HFF-Myc (cell line): ENCODE results near the gene NLRC5.

Experiments
- DNase-seq: peaks from one replicate; pipeline ENCODE4 v3.0.0-alpha.2; 2011; ENCODE audit warnings: low read depth; ENCODE audit errors: extremely low read depth
- H3K4me3 ChIP-seq: replicated peaks from 2 replicates; pipeline ENCODE4 v1.5.1; 2011; ENCODE audit warnings: low read depth, mild to moderate bottlenecking, control low read depth, low read length
- TF ChIP-seq, protein P1 (sequence below): IDR thresholded peaks from 2 replicates; pipeline ENCODE4 v1.5.1; 2012; ENCODE audit warnings: mild to moderate bottlenecking, low read depth, low read length, control low read depth; ENCODE audit errors: missing control alignments

Gene NLRC5

DNA sequence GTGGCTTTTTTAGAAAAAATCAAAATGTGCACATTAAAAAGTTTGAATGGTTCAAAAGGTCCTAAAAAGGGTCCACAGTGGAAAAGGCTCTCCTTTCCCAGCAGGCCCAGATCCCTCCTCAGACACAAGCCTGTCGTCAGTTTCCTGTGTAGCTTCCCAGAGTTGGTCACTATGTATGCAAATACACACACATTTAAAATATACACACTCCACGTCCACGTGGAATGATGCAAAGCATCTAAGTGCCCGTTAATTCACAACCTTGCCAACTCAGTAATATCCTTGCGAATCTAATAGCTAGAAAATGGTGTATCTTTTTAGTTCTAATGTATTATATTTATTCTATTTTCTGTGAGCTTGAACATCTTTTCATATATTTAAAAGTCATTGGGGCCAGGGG is 17.7 kb downstream of the NLRC5 start:
- no peak for DNase-seq
- TF ChIP-seq, protein P1, sequence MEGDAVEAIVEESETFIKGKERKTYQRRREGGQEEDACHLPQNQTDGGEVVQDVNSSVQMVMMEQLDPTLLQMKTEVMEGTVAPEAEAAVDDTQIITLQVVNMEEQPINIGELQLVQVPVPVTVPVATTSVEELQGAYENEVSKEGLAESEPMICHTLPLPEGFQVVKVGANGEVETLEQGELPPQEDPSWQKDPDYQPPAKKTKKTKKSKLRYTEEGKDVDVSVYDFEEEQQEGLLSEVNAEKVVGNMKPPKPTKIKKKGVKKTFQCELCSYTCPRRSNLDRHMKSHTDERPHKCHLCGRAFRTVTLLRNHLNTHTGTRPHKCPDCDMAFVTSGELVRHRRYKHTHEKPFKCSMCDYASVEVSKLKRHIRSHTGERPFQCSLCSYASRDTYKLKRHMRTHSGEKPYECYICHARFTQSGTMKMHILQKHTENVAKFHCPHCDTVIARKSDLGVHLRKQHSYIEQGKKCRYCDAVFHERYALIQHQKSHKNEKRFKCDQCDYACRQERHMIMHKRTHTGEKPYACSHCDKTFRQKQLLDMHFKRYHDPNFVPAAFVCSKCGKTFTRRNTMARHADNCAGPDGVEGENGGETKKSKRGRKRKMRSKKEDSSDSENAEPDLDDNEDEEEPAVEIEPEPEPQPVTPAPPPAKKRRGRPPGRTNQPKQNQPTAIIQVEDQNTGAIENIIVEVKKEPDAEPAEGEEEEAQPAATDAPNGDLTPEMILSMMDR = no peak
- H3K4me3 ChIP-seq = no peak overlapping the region

DNA sequence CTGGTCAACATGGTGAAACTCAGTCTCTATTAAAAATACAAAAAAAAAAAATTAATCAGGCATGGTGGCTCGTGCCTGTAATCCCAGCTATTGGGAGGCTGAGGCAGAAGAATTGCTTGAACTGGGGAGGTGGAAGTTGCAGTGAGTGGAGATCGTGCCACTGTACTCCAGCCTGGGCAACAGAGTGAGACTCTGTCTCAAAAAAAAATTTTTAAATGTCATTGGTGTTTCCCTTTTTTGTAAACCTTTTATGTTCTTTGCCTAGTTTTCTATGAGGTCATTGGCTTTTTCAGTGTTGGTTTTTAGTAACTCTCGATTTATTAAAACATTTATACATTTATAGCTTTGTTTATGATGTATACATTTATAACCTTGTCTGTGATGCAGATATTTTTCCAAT is 18.2 kb downstream of the NLRC5 start:
- DNase-seq = no peak
- TF ChIP-seq, protein P1 = no peak
- no peak overlapping the region for H3K4me3 ChIP-seq

DNA sequence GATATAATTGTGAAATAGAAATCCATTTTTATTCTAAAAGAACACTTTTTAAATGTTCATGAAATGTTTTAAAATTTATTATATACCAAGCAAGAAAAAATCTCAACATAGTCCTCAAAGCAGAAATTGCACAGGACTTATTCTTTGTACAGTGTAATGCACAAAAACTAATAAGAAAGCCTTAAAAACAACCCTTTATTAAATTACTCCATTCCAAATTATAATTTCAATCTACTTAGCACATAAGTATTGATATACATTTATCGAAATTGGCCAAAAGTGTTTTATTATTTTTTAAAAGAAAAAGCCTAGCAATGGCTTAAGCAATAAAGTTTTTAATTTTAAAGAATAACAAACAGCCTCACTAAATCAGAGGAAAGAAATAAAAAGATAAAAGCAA is 19.1 kb downstream of the NLRC5 start:
- H3K4me3 ChIP-seq = no peak overlapping the region
- TF ChIP-seq, protein P1 = no peak
- no peak for DNase-seq

DNA sequence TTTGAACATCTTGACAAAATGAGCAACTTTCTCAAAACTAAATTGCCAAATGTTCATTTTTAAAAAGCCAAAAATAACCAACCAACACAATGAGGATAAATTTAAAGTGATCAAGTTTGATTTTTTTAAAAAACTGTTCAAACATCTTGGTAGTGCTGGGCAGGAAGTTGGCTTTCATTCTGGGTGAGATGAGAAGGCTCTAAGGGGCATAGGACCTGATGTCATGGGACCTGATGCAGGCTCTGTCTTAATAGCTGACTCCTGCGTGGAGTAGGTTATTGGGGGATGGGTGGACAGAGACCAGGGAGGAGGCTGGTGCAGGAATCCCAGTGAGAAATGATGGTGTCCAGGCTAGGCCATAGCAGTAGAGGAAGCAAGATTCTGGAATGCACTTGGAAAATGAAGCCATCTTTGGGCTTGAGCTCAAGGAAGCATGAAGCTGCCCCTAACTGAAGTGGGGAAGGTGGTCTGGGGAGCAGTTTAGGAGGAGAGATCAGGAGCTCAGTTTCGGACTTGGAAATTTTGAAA is 20.4 kb downstream of the NLRC5 start:
- TF ChIP-seq, protein P1 = no peak
- no peak overlapping the region for H3K4me3 ChIP-seq
- no peak for DNase-seq

DNA sequence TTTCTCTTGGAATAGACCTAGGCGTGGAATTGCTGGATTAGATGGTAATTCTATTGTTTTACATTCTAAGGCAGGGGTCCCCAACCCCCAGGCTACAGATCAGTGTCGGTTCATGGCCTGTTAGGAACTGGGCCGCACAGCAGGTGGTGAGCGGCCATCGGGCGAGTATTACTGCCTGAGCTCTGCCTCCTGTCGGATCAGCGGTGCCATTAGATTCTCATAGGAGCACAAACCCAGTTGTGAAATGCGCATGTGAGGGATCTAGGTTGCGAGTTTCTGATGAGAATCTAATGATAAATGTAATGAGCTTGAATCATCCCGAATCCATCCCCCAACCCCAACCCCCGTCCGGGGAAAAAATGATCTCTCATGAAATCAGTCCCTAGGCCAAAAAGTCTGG is 23.0 kb downstream of the NLRC5 start:
- TF ChIP-seq, protein P1 = no peak
- no peak overlapping the region for H3K4me3 ChIP-seq
- DNase-seq = no peak

DNA sequence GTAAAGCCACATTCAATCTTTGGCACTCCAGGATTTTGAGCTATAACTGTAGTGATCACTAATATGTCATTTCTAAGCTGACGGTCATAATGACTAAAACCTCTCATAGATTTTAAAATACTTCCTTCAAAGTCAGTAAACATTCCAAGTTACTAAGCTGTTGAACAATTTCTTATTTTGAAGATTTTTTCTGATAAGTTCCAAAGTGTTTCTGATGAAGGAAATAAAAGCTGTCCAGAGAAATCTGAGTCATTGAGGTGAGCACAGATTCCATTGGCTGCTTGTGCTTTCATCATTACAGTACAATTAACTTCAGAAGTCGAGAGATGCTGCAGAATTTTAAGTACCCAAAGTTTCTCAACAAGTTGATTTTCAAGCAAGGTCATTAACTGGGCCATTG is 23.9 kb downstream of the NLRC5 start:
- DNase-seq = no peak
- no peak overlapping the region for H3K4me3 ChIP-seq
- TF ChIP-seq, protein P1 = no peak

DNA sequence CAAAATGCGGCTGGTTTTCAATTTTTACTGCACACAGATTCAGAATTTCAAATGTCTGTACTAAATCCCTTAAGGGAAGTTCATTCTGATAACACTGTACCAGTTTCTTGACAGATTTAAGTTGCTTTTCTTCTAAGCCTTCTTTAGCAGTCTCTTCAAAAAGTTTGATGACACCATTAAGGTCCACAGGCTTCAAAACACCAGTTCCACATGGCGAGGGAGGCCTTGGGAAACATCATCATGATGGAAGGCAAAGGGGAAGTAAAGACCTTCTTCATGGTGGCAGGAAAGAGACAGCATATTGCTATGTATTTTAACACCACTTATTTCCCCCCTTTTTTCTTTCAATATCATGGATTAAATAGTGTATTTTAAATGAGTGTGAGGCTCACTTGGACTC is 24.5 kb downstream of the NLRC5 start:
- TF ChIP-seq, protein P1 = no peak
- DNase-seq = no peak
- H3K4me3 ChIP-seq = no peak overlapping the region
